VCaP (cell line): ENCODE results near the gene RGL1.
A peak's percentile ranks its signal among the peaks of the same experiment; 100 is the strongest.

Source experiments
- H3K27ac ChIP-seq: fragments of 450-650 bp; 2 replicates; pipeline ENCODE4 v1.5.1; 2017
- TF ChIP-seq, protein P1 (sequence below): fragments of 450-650 bp; conservative IDR thresholded peaks from 2 replicates; pipeline ENCODE4 v1.5.1; 2017; ENCODE audit warnings: mild to moderate bottlenecking, moderate library complexity

RGL1 gene

DNA sequence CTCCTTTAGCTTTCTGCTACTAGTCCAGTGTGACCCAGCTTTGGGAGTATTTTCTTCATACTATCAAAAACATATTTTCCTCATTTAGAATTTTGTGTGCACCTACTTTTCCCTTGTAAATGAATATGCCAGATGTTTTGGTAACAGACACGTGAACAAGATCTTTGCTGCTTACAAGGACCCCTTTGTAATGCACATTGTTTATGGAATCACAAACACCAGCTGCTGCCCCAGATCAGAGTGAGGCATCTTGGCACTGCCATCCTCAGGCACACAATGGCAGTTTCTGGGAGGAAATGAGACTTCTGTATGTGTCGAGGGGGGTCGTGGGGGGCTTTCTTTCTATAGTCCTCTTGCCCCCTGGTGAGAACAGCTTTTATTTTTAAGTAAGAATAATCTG lies 115.7 kb downstream of the RGL1 start:
- TF ChIP-seq, protein P1, sequence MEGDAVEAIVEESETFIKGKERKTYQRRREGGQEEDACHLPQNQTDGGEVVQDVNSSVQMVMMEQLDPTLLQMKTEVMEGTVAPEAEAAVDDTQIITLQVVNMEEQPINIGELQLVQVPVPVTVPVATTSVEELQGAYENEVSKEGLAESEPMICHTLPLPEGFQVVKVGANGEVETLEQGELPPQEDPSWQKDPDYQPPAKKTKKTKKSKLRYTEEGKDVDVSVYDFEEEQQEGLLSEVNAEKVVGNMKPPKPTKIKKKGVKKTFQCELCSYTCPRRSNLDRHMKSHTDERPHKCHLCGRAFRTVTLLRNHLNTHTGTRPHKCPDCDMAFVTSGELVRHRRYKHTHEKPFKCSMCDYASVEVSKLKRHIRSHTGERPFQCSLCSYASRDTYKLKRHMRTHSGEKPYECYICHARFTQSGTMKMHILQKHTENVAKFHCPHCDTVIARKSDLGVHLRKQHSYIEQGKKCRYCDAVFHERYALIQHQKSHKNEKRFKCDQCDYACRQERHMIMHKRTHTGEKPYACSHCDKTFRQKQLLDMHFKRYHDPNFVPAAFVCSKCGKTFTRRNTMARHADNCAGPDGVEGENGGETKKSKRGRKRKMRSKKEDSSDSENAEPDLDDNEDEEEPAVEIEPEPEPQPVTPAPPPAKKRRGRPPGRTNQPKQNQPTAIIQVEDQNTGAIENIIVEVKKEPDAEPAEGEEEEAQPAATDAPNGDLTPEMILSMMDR, result no peak
- H3K27ac ChIP-seq, result no peak overlapping the region

DNA sequence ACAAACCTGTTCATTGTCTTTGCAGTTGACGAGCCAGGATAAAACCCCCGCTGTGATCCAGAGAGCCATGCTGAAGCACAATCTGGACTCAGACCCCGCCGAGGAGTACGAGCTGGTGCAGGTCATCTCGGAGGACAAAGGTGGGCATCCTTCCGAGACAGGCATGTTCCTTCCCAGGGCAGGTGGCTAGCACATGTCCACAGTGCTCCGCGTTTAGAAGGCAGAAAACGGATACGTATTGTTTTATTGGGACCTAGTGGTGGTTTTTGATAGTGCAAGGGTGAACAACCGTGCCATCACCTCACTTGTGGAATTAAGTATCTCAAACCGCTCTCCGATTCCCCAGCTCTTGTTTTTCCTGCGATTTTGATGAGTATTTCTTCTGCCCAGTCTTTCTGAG lies 117.3 kb downstream of the RGL1 start:
- TF ChIP-seq, protein P1, result peak; percentile 13; the same call in 1 of the 2 replicates
- H3K27ac ChIP-seq, result no peak overlapping the region

DNA sequence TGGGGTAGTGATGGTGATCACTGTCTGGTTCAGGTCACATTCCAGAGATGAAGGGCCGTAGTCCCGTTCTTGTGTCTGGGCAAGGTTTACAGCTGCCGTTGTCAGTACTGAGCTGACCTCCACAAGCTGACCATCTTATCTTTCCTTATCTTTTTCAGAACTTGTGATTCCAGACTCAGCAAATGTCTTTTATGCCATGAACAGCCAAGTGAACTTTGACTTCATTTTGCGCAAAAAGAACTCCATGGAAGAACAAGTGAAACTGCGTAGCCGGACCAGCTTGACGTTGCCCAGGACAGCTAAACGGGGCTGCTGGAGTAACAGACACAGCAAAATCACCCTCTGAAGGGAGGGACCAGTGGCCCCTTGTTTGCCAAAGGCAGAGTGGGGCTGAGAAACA lies 121.0 kb downstream of the RGL1 start:
- no peak overlapping the region for H3K27ac ChIP-seq
- TF ChIP-seq, protein P1, result no peak

DNA sequence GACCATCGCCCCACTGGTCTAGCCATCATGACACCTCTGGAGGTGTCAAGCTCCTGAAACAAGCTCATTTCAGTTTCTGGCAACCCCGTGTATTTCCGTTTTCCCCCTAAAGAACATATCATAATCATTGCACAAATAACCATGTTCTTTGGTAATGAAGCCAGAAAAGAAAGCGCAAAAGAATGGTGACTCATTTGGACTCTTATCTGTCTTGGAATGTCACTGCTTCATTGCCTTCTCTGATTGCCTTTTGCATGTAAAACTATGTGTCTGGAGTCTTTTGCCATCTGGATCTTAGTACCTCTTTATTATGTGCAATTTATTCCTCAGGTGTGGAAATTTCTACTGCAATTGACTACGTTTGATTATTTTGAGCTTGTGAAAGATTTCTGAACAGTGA lies 122.1 kb downstream of the RGL1 start:
- TF ChIP-seq, protein P1, result no peak
- H3K27ac ChIP-seq, result no peak overlapping the region

DNA sequence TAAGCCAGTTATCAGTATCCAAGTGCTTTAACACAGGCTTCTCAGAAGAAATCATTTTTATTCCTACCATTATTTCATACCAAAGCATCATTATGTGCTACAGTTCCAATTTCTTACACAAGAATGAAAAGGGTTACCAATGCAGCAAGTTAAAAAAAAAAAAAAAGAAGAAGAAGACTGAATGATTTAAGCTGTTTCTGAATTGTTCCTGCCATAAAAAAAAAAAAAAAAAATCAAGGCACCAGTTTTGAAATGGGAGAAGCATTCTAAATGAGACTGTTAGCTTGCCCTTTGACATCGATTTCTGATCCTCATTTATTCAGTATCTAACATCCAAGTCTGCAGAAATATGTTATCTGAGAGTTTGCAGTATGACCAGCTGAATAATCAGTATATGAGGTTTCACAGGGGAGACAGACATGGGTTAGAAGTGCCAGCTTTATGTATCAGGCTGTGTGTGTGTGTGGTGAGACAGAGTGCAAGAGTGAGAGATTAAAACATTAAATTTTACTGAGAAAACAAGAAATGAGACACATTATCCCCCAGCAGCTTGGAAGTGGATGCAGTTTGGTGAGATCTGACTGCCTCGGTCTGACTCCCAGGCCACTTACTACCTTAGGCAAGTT lies 126.8 kb downstream of the RGL1 start:
- TF ChIP-seq, protein P1, result no peak
- no peak overlapping the region for H3K27ac ChIP-seq

DNA sequence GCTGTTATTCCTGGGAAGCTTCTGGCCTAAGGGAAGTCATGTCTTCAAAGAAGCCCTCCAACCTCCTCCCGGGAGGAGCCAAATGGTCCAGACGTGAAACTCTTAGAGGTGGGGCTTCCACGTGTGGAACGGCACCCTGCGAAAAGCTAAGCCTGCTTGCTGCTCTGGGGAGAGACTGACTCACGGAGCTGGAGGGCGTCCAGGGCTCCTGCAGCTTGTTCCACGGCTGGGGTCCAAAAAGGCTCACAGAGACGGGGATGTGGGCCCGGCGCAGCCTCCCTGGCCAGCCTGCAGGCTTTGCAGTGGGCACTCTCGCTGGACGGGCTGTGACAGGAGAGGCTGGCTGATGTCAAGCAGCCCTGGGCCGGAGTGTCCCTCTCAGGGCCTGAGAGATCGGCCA lies 127.5 kb downstream of the RGL1 start:
- TF ChIP-seq, protein P1, result no peak
- H3K27ac ChIP-seq, result no peak overlapping the region

DNA sequence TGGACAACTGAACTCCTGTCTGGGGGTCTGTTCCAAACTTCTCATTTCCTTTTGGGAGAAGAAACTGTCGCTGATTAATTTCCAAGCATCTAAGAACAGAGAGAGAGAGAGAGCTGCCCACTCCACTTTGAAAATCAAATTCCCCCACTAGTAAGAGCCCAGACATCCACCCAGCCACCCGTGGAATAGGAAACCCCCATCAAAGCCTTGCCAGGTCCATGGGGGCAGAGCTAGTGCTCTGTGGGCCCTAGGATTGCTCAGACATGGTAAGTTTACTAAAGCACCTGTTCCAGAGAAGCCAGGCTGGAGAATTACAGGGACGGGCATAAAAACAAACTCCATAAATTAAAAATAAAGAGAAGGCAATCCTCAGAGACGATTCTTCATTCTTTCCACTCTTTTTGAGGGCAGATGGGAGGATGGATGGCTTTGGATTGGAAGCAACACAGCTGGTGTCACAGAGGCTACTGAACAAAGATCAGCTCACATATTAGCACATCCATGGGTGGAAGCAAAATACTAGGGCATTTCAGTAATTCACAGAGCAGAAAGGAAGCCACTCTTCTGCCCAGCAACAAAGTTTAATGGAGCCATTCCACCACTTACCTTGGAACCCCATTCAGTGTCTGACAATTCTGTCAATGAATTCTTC lies 128.7 kb downstream of the RGL1 start:
- TF ChIP-seq, protein P1, result no peak
- no peak overlapping the region for H3K27ac ChIP-seq
